H9 (cell line): Measurements from ENCODE around the gene VPS25. TPM values are rescaled to one million over a fixed set of nuclear protein-coding genes. Genes with fewer than 3 reads are reported as not detected.

Experiments used
- DNase-seq: peaks from one replicate; pipeline ENCODE4 v3.0.0-alpha.2; 2017
- H2AFZ ChIP-seq: one replicate; pipeline ENCODE4 v1.6.1; 2013; ENCODE audit warnings: mild to moderate bottlenecking, low read length, control low read depth, moderate library complexity
- H2AK5ac ChIP-seq: 2 replicates; pipeline ENCODE4 v1.6.1; 2013; ENCODE audit warnings: low read length, control low read depth, mixed read lengths; ENCODE audit not compliant: insufficient read length
- H2BK120ac ChIP-seq: one replicate; pipeline ENCODE4 v1.6.1; 2013; ENCODE audit warnings: low read depth, mild to moderate bottlenecking, low read length, control low read depth, inconsistent platforms; ENCODE audit not compliant: poor library complexity, severe bottlenecking
- H2BK12ac ChIP-seq: 2 replicates; pipeline ENCODE4 v1.6.1; 2013; ENCODE audit warnings: low read length, control low read depth, mixed read lengths, low read depth; ENCODE audit not compliant: insufficient read length
- H2BK15ac ChIP-seq: 2 replicates; pipeline ENCODE4 v1.6.1; 2013; ENCODE audit warnings: low read depth, low read length, control low read depth
- H2BK20ac ChIP-seq: one replicate; pipeline ENCODE4 v1.6.1; 2013; ENCODE audit warnings: low read depth, mild to moderate bottlenecking, low read length, control low read depth, inconsistent platforms; ENCODE audit not compliant: poor library complexity, severe bottlenecking
- H2BK5ac ChIP-seq: 2 replicates; pipeline ENCODE4 v1.6.1; 2013; ENCODE audit warnings: low read length, control low read depth, mixed read lengths; ENCODE audit not compliant: insufficient read length
- H3K14ac ChIP-seq: 2 replicates; pipeline ENCODE4 v1.6.1; 2013; ENCODE audit warnings: low read length, control low read depth; ENCODE audit not compliant: insufficient read depth
- H3K18ac ChIP-seq: 2 replicates; pipeline ENCODE4 v1.6.1; 2013; ENCODE audit warnings: low read depth, mild to moderate bottlenecking, mixed read lengths, low read length, control low read depth; ENCODE audit not compliant: insufficient read length
- H3K23ac ChIP-seq: 2 replicates; pipeline ENCODE4 v1.6.1; 2013; ENCODE audit warnings: low read length, control low read depth, mixed read lengths, low read depth; ENCODE audit not compliant: insufficient read length
- H3K23me2 ChIP-seq: 2 replicates; pipeline ENCODE4 v1.6.1; 2013; ENCODE audit warnings: low read depth, mild to moderate bottlenecking, mixed read lengths, low read length, control low read depth; ENCODE audit not compliant: insufficient read length, poor library complexity, severe bottlenecking
- H3K27ac ChIP-seq: 2 replicates; pipeline ENCODE4 v1.5.1; 2013; ENCODE audit warnings: low read length, control low read depth, mixed read lengths, low read depth; ENCODE audit not compliant: insufficient read length
- H3K27me3 ChIP-seq: 2 replicates; pipeline ENCODE4 v1.6.1; 2013; ENCODE audit warnings: low read length, control low read depth, inconsistent platforms; ENCODE audit not compliant: insufficient read depth
- H3K4ac ChIP-seq: 2 replicates; pipeline ENCODE4 v1.6.1; 2013; ENCODE audit warnings: low read depth, mild to moderate bottlenecking, control low read depth, inconsistent platforms, low read length, moderate library complexity
- H3K4me1 ChIP-seq: 2 replicates; pipeline ENCODE4 v1.6.1; 2013; ENCODE audit warnings: low read length, control low read depth, inconsistent platforms; ENCODE audit not compliant: insufficient read depth
- H3K4me2 ChIP-seq: 2 replicates; pipeline ENCODE4 v1.6.1; 2013; ENCODE audit warnings: low read length, control low read depth, mixed read lengths; ENCODE audit not compliant: insufficient read length, insufficient read depth
- H3K56ac ChIP-seq: 2 replicates; pipeline ENCODE4 v1.6.1; 2013; ENCODE audit warnings: low read depth, mild to moderate bottlenecking, mixed read lengths, low read length, control low read depth; ENCODE audit not compliant: insufficient read length
- H3K79me1 ChIP-seq: 2 replicates; pipeline ENCODE4 v1.6.1; 2013; ENCODE audit warnings: low read depth, mild to moderate bottlenecking, moderate library complexity, low read length, control low read depth, inconsistent platforms; ENCODE audit not compliant: insufficient read depth, poor library complexity, severe bottlenecking
- H3K79me2 ChIP-seq: 2 replicates; pipeline ENCODE4 v1.6.1; 2013; ENCODE audit warnings: low read length, control low read depth, inconsistent platforms; ENCODE audit not compliant: insufficient read depth
- H3K9ac ChIP-seq: 2 replicates; pipeline ENCODE4 v1.6.1; 2013; ENCODE audit warnings: low read length, control low read depth, mixed read lengths; ENCODE audit not compliant: insufficient read length; ENCODE audit errors: extremely low read depth
- H3K9me3 ChIP-seq: one replicate; pipeline ENCODE4 v1.6.1; 2013; ENCODE audit warnings: low read depth, low read length, inconsistent platforms; ENCODE audit not compliant: control insufficient read depth
- H3T11ph ChIP-seq: one replicate; pipeline ENCODE4 v1.6.1; 2013; ENCODE audit warnings: mild to moderate bottlenecking, low read length, control low read depth, inconsistent platforms
- H4K20me1 ChIP-seq: one replicate; pipeline ENCODE4 v1.6.1; 2013; ENCODE audit not compliant: control insufficient read depth, insufficient read length, insufficient read depth
- H4K5ac ChIP-seq: 2 replicates; pipeline ENCODE4 v1.6.1; 2013; ENCODE audit warnings: low read depth, mild to moderate bottlenecking, mixed read lengths, low read length, control low read depth; ENCODE audit not compliant: insufficient read length
- H4K8ac ChIP-seq: replicated peaks from 2 replicates; pipeline ENCODE4 v1.6.1; 2013; ENCODE audit warnings: low read length, control low read depth, mixed read lengths, low read depth; ENCODE audit not compliant: insufficient read length
- H4K91ac ChIP-seq: 2 replicates; pipeline ENCODE4 v1.6.1; 2013; ENCODE audit warnings: low read depth, mild to moderate bottlenecking, moderate library complexity, mixed read lengths, low read length, control low read depth; ENCODE audit not compliant: insufficient read length
- H3K27ac Mint-ChIP-seq, 3 experiments: 2 replicates in 2 of 3; 3 replicates in 1 of 3; pipeline ENCODE4 v1.8.0; 2020 to 2021; ENCODE audit warnings: mixed read lengths in 3 of 3, mild to moderate bottlenecking in 1 of 3, moderate library complexity in 1 of 3
- H3K27me3 Mint-ChIP-seq: 2 replicates; pipeline ENCODE4 v1.8.0; 2021; ENCODE audit warnings: low read depth, mild to moderate bottlenecking, moderate library complexity, mixed read lengths
- H3K36me3 Mint-ChIP-seq, 3 experiments: 2 replicates in 2 of 3; 3 replicates in 1 of 3; pipeline ENCODE4 v1.8.0; 2020 to 2021; ENCODE audit warnings: low read depth in 3 of 3, mixed read lengths in 3 of 3; ENCODE audit not compliant: insufficient read depth in 1 of 3
- H3K4me1 Mint-ChIP-seq, 2 experiments: 2 replicates each; pipeline ENCODE4 v1.8.0; 2020; ENCODE audit warnings: mixed read lengths in 2 of 2
- H3K4me3 Mint-ChIP-seq, 2 experiments: 2 replicates in 1 of 2; 3 replicates in 1 of 2; pipeline ENCODE4 v1.8.0; 2020 to 2021; ENCODE audit warnings: mild to moderate bottlenecking in 2 of 2, mixed read lengths in 2 of 2, moderate library complexity in 1 of 2
- H3K9me3 Mint-ChIP-seq, 2 experiments: 2 replicates in 1 of 2; 3 replicates in 1 of 2; pipeline ENCODE4 v1.8.0; 2020; ENCODE audit warnings: mild to moderate bottlenecking in 2 of 2, mixed read lengths in 2 of 2, moderate library complexity in 1 of 2
- CTCF ChIP-seq: fragments of 200-600 bp; sonication (generic); conservative IDR thresholded peaks from 3 replicates; pipeline ENCODE4 v1.8.0; 2021; ENCODE audit warnings: antibody characterized with exemption, mild to moderate bottlenecking
- WGBS: extraction: QIAGEN DNeasy Blood & Tissue Kit; methylation state at CpG from one replicate; pipeline ENCODE4 v1.1.7; 2013; ENCODE audit warnings: missing lambda C conversion rate, low lambda C conversion rate, mixed read lengths; ENCODE audit not compliant: insufficient read length; ENCODE audit errors: extremely low coverage; 5-methylcytosine and 5-hydroxymethylcytosine counted together
- total RNA-seq: library from RNA; stranded (reverse); gene quantifications from 2 replicates; pipeline ENCODE4 v1.2.1, GENCODE V29; 2021

The VPS25 gene
- total RNA-seq, 1 experiment from 2014 or later, result 113 TPM

GRCh38 chr17:42783062-42783790 lies 10.0 kb downstream of the VPS25 start:
- Histone ChIP-seq H4K8ac (no peak overlapping the region), H3K79me1 (no peaks in the 10 kb centered on the region), H3K27ac (no peak overlapping the region), H3K23me2 (peaks cover 8% of the 10 kb centered on the region), H2BK20ac (no peak overlapping the region), H2AK5ac (no peak overlapping the region), H2AFZ (no peak overlapping the region), H4K20me1 (no peaks in the 10 kb centered on the region), H3K18ac (no peak overlapping the region), H4K91ac (no peak overlapping the region), H2BK15ac (no peak overlapping the region), H3K4ac (no peak overlapping the region), H3K14ac (no peak overlapping the region; the same call in 1 of the 2 replicates), H2BK5ac (no peak overlapping the region), H3K9ac (no peak overlapping the region), H3K56ac (no peak overlapping the region), H2BK12ac (no peak overlapping the region), H3K27me3 (peaks cover 10% of the 10 kb centered on the region; the same call in 1 of the 2 replicates), H3K4me1 (no peaks in the 10 kb centered on the region), H3T11ph (no peak overlapping the region), H3K79me2 (no peaks in the 10 kb centered on the region), H3K4me2 (no peak overlapping the region), H3K23ac (no peak overlapping the region), H4K5ac (no peak overlapping the region), H2BK120ac (no peak overlapping the region), H3K9me3 (no peaks in the 10 kb centered on the region)
- H3K36me3 Mint-ChIP-seq, result peaks cover 0 to 14% (median 13%) of the 10 kb centered on the region in 3 experiments
- H3K27me3 Mint-ChIP-seq, result peaks cover 28% of the 10 kb centered on the region
- no peak overlapping the region; a peak in 2 of 7 replicates for H3K27ac Mint-ChIP-seq
- WGBS, result no CpG with 5 or more reads among the region's 9 CpGs
- H3K4me3 Mint-ChIP-seq, result peak overlapping the region in 1 of 2 experiments; percentile 58; a peak in 2 of 5 replicates
- DNase-seq, result no peak
- peaks cover 21 to 22% of the 10 kb centered on the region in 2 experiments for H3K4me1 Mint-ChIP-seq
- no peak for TF ChIP-seq CTCF
- H3K9me3 Mint-ChIP-seq, result no peaks in the 10 kb centered on the region
